ENCODE data around the gene COMMD1.
"Not testable (repeated sequence)": the region's sequence is repeated elsewhere in the genome, so short reads cannot be mapped to it uniquely, and the experiment has no call there.

- TF ChIP-seq CTCF (IDR thresholded peaks at IDR 0.05); SREBF2 (IDR thresholded peaks at IDR 0.05); HMGXB4 (CRISPR knock-in tag; IDR thresholded peaks at IDR 0.05; ENCODE audit: borderline replicate concordance); EP300 (IDR thresholded peaks at IDR 0.05); SMC3 (IDR thresholded peaks at IDR 0.05); ZC3H11A (IDR thresholded peaks at IDR 0.05); FOSL2 (IDR thresholded peaks at IDR 0.05); FOSL2 (CRISPR knock-in tag; IDR thresholded peaks at IDR 0.05); KDM5A (IDR thresholded peaks at IDR 0.05); TP53 (CRISPR knock-in tag; IDR thresholded peaks at IDR 0.05); ELK1 (IDR thresholded peaks at IDR 0.05; ENCODE audit: low read depth, low read length); RCOR1 (IDR thresholded peaks at IDR 0.05; ENCODE audit: low read depth, low read length); ATOH8 (CRISPR knock-in tag; IDR thresholded peaks at IDR 0.05; ENCODE audit: low read depth): not testable (repeated sequence)
Measured at GRCh38 chr2:62041701-62042385, 136.4 kb downstream of the COMMD1 start.
